ENCODE results near the gene SGK1. TPM values are rescaled to one million over a fixed set of nuclear protein-coding genes. Genes with fewer than 3 reads are reported as not detected.
"Not testable (repeated sequence)": the region's sequence is repeated elsewhere in the genome, so short reads cannot be mapped to it uniquely, and the experiment has no call there.

The SGK1 gene
- total RNA-seq, 1 donor from 2014 or later, result 7.2 TPM

DNA sequence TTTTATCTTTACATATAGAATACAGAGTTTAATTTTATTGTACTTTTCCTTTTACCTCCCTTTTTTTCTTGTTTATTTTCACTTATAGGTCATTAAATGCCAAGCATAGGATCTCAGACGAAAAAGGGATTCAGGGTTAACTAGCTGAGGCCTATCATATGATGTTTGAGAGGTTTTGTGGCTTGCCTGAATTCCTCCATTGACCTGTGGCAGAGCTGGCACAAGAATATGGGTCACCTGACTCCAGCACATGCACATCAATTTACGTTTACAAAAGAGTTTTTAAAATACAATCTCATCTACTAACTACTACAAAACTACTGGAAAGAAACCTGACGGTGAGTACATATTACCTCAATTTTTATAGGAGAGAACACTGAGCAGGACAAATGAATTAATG, 60.4 kb downstream of the SGK1 start:
- Mint-ChIP-seq H3K9me3 (ENCODE audit: unreplicated experiment) (no peaks in the 10 kb centered on the region), H3K4me1 (ENCODE audit: unreplicated experiment) (peaks cover 3% of the 10 kb centered on the region), H3K4me3 (ENCODE audit: unreplicated experiment) (no peak overlapping the region), H3K27me3 (ENCODE audit: unreplicated experiment) (no peaks in the 10 kb centered on the region), H3K27ac (ENCODE audit: unreplicated experiment) (no peak overlapping the region), H3K36me3 (ENCODE audit: low read depth, unreplicated experiment) (no peaks in the 10 kb centered on the region)
- no peak for DNase-seq (ENCODE audit: low spot score)
- TF ChIP-seq, protein P1, sequence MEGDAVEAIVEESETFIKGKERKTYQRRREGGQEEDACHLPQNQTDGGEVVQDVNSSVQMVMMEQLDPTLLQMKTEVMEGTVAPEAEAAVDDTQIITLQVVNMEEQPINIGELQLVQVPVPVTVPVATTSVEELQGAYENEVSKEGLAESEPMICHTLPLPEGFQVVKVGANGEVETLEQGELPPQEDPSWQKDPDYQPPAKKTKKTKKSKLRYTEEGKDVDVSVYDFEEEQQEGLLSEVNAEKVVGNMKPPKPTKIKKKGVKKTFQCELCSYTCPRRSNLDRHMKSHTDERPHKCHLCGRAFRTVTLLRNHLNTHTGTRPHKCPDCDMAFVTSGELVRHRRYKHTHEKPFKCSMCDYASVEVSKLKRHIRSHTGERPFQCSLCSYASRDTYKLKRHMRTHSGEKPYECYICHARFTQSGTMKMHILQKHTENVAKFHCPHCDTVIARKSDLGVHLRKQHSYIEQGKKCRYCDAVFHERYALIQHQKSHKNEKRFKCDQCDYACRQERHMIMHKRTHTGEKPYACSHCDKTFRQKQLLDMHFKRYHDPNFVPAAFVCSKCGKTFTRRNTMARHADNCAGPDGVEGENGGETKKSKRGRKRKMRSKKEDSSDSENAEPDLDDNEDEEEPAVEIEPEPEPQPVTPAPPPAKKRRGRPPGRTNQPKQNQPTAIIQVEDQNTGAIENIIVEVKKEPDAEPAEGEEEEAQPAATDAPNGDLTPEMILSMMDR (IDR thresholded peaks at IDR 0.05; ENCODE audit: unreplicated experiment), result no peak

DNA sequence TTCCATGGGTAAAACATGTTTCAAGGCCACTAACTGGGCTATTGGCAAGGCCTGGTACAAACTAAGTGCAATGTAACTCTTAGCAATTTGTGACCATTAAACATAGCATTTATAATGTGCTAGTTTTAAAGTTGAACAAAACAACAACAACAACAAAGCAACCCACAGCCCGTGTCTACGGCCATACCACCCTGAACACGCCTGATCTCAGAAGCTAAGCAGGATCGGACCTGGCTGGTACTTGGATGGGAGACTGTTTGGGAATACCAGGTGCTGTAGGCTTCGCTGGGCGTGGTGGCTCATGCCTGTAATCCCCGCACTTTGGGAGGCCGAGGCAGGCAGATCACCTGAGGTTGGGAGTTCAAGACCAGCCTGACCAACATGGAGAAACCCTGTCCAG, 61.0 kb downstream of the SGK1 start:
- Mint-ChIP-seq H3K4me1 (ENCODE audit: unreplicated experiment) (peaks cover 3% of the 10 kb centered on the region), H3K4me3 (ENCODE audit: unreplicated experiment) (no peak overlapping the region), H3K9me3 (ENCODE audit: unreplicated experiment) (no peaks in the 10 kb centered on the region), H3K36me3 (ENCODE audit: low read depth, unreplicated experiment) (no peaks in the 10 kb centered on the region), H3K27ac (ENCODE audit: unreplicated experiment) (no peak overlapping the region), H3K27me3 (ENCODE audit: unreplicated experiment) (no peaks in the 10 kb centered on the region)
- TF ChIP-seq, protein P1 (IDR thresholded peaks at IDR 0.05; ENCODE audit: unreplicated experiment), result no peak
- DNase-seq (ENCODE audit: low spot score), result no peak

DNA sequence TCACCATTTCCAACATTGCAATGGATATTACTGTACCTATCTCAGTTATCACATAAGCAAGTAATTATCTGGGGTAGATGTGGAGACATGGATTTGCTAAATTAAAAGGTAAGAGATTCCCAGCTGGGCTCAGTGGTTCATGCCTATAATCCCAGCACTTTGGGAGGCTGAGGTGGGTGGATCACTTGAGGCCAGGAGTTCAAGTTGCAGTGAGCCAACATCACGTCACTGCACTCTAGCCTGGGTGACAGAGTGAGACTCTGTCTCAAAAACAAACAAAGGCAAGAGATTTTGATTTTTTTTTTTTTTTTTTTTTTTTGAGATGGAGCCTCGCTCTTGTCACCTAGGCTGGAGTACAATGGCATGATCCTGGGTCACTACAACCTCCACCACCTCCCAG, 62.6 kb downstream of the SGK1 start:
- not testable (repeated sequence) for H3K36me3 Mint-ChIP-seq (ENCODE audit: low read depth, unreplicated experiment); DNase-seq (ENCODE audit: low spot score); H3K27me3 Mint-ChIP-seq (ENCODE audit: unreplicated experiment); H3K4me3 Mint-ChIP-seq (ENCODE audit: unreplicated experiment); H3K27ac Mint-ChIP-seq (ENCODE audit: unreplicated experiment); H3K9me3 Mint-ChIP-seq (ENCODE audit: unreplicated experiment); H3K4me1 Mint-ChIP-seq (ENCODE audit: unreplicated experiment)

GRCh38 chr6:134254118-134254517, 63.8 kb downstream of the SGK1 start:
- Mint-ChIP-seq H3K27ac (ENCODE audit: unreplicated experiment) (no peak overlapping the region), H3K4me3 (ENCODE audit: unreplicated experiment) (no peak overlapping the region)
- DNase-seq (ENCODE audit: low spot score), result no peak

DNA sequence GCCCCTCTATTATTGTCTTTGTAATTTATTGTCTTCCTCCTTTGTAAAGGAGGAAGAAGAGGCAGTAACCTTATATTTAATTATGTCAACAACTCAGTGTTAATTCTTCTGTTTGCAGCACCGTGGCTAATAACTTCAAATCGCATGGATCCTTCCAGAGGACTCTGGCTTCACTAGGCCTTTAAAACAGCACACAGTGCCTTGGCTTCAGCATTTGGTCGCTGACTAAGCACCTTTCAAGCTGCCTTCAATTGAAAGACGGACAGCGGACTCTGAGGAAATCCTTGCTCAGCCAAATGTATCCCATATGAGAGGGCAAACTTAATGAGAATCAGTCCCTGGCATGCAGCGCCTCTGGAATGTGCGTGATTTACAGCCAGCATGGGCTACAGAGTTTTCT, 64.2 kb downstream of the SGK1 start:
- Mint-ChIP-seq H3K4me1 (ENCODE audit: unreplicated experiment) (peaks cover 9% of the 10 kb centered on the region), H3K27ac (ENCODE audit: unreplicated experiment) (no peak overlapping the region), H3K27me3 (ENCODE audit: unreplicated experiment) (no peaks in the 10 kb centered on the region), H3K36me3 (ENCODE audit: low read depth, unreplicated experiment) (no peaks in the 10 kb centered on the region), H3K4me3 (ENCODE audit: unreplicated experiment) (no peak overlapping the region), H3K9me3 (ENCODE audit: unreplicated experiment) (no peaks in the 10 kb centered on the region)
- TF ChIP-seq, protein P1 (IDR thresholded peaks at IDR 0.05; ENCODE audit: unreplicated experiment), result no peak
- DNase-seq (ENCODE audit: low spot score), result no peak

More at GRCh38 chr6:134254118-134254517, 63.8 kb downstream of the SGK1 start:
- Mint-ChIP-seq H3K9me3 (ENCODE audit: unreplicated experiment) (no peaks in the 10 kb centered on the region), H3K36me3 (ENCODE audit: low read depth, unreplicated experiment) (no peaks in the 10 kb centered on the region), H3K4me1 (ENCODE audit: unreplicated experiment) (peaks cover 9% of the 10 kb centered on the region), H3K27me3 (ENCODE audit: unreplicated experiment) (no peaks in the 10 kb centered on the region)
- TF ChIP-seq, protein P1 (IDR thresholded peaks at IDR 0.05; ENCODE audit: unreplicated experiment), result no peak

DNA sequence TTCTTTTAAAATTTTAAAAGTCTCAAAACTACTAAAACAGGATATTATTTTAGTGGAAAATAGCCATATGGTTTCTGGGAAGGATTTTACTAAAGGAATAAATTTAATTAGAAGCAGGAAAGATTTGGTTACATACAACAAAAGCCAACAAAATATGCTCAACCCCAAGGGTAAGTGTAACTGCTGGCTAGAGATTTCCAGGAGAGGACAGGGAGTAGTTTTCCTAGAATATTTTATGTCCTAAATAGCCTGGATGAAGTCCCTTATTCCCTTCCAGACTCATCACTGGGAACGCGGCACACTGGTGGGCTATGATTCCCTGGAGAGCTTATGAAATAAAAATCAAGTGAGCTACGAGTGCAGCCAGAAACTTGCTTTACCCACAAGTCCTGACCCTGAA, 66.6 kb downstream of the SGK1 start:
- H3K36me3 Mint-ChIP-seq (ENCODE audit: low read depth, unreplicated experiment), result no peaks in the 10 kb centered on the region
- peaks cover 16% of the 10 kb centered on the region for H3K4me1 Mint-ChIP-seq (ENCODE audit: unreplicated experiment)
- H3K9me3 Mint-ChIP-seq (ENCODE audit: unreplicated experiment), result no peaks in the 10 kb centered on the region
- no peak overlapping the region for H3K27ac Mint-ChIP-seq (ENCODE audit: unreplicated experiment)
- TF ChIP-seq, protein P1 (IDR thresholded peaks at IDR 0.05; ENCODE audit: unreplicated experiment), result no peak
- H3K4me3 Mint-ChIP-seq (ENCODE audit: unreplicated experiment), result no peak overlapping the region
- no peak for DNase-seq (ENCODE audit: low spot score)
- H3K27me3 Mint-ChIP-seq (ENCODE audit: unreplicated experiment), result no peaks in the 10 kb centered on the region
